Omental fat pad (tissue), 4 donors: Measurements from ENCODE around the gene SMAP2. TPM values are rescaled to one million over a fixed set of nuclear protein-coding genes. Genes with fewer than 3 reads are reported as not detected.
"Not testable (repeated sequence)": the region's sequence is repeated elsewhere in the genome, so short reads cannot be mapped to it uniquely, and the experiment has no call there.

ENCODE experiments used
- ATAC-seq: fragments of 150-250 bp; one replicate; pipeline ENCODE4 v1.9.1; 2016; ENCODE audit warnings: mild to moderate bottlenecking, moderate library complexity; ENCODE audit not compliant: low FRiP score
- DNase-seq: peaks from one replicate; pipeline ENCODE4 v3.0.0-alpha.2; 2019; ENCODE audit warnings: low spot score
- total RNA-seq, 4 donors: library from RNA; depleted of rRNA; stranded (reverse); fragments of >200 nt; gene quantifications; one replicate each; pipeline ENCODE4 v1.1.0, GENCODE V29; 2016
- TF ChIP-seq, protein P1 (sequence below), 3 donors: fragments of 450-650 bp; IDR thresholded peaks; one replicate each; pipeline ENCODE4 v1.5.1; 2016 to 2017; ENCODE audit warnings: antibody characterized with exemption in 3 of 3, mild to moderate bottlenecking in 3 of 3, moderate library complexity in 2 of 3

SMAP2 gene
- total RNA-seq, 4 donors from 2014 or later = 45.4 to 119 (median 60.1) TPM

DNA sequence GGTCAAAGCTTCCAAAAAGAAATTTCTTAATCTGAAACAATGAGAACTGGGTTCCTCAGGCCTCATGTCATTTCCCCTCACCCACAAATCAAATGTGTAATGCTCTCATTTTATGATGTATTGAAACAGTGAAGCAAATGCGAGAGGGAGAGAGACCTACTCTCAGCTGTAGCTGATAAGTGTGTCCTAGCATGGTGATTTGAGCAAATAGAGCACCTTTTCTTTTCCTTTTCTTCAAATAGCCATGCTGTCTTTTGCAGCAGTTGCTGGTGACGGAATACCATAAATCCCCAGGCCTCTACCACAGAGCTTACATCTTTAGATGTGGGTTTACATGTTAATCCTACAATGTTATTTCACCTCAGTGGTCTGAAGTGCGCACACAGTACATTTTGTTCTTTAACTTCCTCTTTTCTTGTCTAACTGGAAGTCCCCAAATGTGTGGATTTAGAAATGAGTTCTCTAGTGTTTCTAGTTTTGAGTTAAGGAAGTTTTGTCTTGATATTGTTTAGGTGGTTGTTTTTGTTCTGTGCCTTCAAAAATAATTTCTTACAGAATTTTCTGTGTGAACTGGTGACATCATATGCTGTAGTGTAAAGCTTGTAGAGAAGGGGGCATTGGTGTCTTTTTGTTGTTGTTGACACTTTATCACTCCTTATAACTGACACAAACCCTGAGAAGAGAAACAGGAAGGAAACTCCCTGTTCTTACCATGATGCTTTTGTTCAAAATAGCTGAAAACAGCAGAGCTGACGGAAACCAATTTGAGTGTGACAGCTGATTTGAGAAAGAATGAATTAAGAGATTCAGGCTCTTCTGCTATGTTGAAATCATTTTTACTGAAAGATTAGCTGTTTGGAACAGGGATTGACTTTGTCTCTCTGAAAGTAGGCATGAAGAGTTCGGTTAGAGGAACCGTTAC, 12.2 kb downstream of the SMAP2 start:
- TF ChIP-seq, protein P1, sequence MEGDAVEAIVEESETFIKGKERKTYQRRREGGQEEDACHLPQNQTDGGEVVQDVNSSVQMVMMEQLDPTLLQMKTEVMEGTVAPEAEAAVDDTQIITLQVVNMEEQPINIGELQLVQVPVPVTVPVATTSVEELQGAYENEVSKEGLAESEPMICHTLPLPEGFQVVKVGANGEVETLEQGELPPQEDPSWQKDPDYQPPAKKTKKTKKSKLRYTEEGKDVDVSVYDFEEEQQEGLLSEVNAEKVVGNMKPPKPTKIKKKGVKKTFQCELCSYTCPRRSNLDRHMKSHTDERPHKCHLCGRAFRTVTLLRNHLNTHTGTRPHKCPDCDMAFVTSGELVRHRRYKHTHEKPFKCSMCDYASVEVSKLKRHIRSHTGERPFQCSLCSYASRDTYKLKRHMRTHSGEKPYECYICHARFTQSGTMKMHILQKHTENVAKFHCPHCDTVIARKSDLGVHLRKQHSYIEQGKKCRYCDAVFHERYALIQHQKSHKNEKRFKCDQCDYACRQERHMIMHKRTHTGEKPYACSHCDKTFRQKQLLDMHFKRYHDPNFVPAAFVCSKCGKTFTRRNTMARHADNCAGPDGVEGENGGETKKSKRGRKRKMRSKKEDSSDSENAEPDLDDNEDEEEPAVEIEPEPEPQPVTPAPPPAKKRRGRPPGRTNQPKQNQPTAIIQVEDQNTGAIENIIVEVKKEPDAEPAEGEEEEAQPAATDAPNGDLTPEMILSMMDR (IDR thresholded peaks at IDR 0.05) = no peak

DNA sequence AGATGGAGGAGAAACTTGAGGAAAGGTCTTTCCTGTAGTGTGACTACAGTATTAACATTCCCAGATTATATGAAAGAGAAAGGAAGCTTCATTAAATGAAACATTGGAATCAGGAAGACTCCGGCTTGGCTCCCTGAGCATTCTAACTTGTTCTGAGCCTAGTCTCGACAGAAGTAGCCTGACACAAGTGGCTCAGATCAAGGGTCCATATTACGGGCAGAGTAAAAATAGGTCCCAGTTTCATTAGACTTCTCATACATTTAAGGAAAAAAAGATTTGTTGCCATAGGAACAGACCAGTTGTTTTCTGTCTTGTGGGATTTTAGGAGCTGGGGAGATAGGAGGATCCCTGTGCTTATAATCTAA, 12.8 kb downstream of the SMAP2 start:
- ATAC-seq (no peak), DNase-seq (no peak)
- TF ChIP-seq, protein P1 (IDR thresholded peaks at IDR 0.05) = no peak

More for the DNA sequence above, 12.2 kb downstream of the SMAP2 start:
- DNase-seq (no peak), ATAC-seq (no peak)

DNA sequence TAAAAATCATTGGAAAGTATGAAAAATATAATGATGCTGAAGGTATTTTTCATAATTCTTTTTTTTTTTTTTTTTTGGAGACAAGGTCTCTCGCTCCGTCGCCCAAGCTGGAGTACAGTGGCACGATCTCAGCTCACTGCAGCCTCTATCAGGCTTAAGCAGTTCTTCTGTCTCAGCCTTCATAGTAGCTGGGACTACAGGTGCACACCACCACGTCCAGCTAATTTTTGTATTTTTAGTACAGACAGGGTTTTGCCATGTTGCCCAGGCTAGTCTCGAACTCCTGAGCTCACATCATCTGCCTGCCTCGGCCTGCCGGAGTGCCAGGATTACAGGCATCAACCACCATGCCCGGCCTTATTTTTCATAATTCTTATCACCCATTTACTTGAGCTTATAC, 13.3 kb downstream of the SMAP2 start:
- no peak for ATAC-seq
- DNase-seq = no peak
- TF ChIP-seq, protein P1 (IDR thresholded peaks at IDR 0.05) = no peak

DNA sequence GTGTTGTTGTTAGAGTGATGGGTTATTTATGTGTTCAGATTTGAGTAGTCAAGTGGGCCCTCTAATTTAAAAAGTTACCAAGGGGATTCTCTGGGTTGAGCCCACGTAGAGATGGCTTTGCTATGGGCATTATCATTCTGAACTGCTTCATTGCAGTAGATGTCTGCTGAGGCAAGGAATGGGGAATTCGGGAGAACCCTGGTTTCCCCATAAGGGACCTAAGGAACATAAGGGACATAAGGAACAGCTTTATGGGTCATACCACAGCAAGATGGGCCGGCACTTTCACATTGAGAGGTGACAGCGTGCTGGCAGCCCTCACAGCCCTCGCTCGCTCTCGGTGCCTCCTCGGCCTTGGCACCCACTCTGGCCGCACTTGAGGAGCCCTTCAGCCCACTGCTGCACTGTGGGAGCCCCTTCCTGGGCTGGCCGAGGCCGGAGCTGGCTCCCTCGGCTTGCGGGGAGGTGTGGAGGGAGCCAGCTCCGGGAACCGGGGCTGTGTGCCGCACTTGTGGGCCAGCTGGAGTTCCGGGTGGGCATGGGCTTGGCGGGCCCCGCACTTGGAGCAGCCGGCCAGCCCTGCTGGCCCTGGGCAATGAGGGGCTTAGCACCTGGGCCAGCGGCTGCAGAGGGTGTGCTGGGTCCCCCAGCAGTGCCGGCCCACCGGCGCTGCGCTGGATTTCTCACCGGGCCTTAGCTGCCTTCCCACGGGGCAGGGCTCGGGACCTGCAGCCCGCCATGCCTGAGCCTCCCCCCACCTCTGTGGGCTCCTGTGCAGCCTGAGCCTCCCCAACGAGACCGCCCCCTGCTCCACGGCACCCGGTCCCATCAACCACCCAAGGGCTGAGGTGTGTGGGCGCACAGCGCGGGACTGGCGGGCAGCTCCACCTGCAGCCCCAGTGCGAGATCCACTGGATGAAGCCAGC, 14.1 kb downstream of the SMAP2 start:
- ATAC-seq = not testable (repeated sequence)

DNA sequence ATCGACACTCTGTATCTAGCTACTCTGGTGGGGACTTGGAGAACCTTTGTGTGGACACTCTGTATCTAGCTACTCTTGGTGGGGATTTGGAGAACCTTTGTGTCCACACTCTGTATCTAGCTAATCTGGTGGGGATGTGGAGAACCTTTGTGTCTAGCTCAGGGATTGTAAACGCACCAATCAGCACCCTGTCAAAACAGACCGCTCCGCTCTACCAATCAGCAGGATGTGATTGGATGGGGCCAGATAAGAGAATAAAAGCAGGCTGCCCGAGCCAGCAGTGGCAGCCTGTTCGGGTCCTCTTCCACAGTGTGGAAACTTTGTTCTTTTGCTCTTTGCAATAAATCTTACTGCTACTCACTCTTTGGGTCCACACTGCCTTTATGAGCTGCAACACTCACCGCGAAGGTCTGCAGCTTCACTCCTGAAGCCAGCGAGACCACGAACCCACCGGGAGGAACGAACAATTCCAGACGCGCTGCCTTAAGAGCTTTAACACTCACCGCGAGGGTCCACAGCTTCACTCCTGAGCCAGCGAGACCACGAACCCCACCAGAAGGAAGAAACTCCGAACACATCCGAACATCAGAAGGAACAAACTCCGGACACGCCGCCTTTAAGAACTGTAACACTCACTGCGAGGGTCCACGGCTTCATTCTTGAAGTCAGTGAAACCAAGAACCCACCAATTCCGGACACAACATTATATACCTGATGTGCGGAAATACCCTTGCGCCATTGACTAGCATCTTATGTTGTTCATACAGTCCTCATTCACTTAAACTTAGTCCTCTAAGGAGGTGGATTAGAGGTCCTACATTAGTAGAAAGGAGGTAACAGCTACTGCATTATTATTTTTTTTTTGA, 15.2 kb downstream of the SMAP2 start:
- not testable (repeated sequence) for ATAC-seq, DNase-seq

More for the DNA sequence above, 14.1 kb downstream of the SMAP2 start:
- not testable (repeated sequence) for DNase-seq

DNA sequence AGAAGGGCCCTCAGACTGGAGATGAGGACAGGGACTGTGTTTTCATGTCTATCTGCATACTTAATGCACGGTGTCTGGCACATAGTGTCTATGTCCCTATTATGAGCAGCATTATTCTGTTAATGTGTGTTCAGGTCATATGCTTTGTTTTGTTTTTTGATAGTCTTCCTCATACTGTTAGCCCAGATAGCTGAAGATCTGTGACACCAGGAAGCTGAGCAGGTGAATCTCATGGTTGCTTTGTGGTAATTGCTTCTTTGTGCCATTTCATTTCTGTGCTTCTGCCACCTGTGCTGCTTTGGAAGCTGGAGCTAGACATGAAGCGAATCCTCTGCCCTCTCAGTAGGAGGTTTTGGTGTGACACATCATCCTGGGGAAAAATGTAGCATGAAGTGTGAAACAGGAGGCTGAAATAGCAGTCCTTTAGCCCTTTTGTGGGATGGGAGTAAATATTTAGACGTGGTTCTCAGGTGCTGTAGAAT, 15.8 kb downstream of the SMAP2 start:
- ATAC-seq = no peak
- DNase-seq = no peak
- TF ChIP-seq, protein P1 (IDR thresholded peaks at IDR 0.05) = no peak

DNA sequence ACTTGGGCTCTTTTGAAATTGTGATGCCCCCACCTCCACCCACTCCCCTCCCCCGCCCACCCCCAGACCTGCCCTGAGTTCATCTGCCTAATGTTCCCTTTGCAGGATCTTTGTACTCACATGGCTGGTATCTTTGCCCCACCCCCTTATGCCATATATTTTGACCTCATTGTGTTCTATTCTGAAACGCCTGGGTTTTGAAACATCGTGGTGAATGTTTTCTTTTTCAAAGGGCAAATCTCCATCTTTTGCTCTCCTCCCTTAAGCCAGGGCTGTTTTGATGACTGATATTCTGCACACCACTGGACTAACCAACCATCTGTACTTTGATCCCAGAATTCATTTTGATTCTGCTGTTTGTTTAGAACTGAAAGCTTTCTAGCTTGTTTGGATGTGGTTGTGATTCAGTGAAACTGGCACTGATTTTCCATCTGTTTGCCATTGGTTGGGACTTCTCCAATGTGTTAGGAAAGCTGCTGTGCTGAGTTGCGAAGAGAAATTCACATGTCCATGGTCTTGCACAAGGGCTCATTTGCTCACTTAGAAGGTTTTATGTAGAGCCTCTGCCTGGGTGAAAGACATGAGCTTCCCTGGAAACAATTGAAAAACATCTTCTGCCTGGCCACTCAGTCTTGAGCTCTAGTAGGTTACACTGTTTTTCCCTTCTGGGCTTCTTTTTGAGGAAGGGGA, 16.5 kb downstream of the SMAP2 start:
- DNase-seq = no peak
- ATAC-seq = peak; percentile 74
- TF ChIP-seq, protein P1 (IDR thresholded peaks at IDR 0.05) = no peak
